Endothelial cell of hepatic sinusoid (primary cell): ENCODE results near the gene POFUT2.

Source experiments
- in situ Hi-C: cut with HindIII; loops from 2 replicates; pipeline ENCODE4 v1.10.0; 2017; ENCODE audit warnings: low sequenced_read_pairs

POFUT2 gene

DNA sequence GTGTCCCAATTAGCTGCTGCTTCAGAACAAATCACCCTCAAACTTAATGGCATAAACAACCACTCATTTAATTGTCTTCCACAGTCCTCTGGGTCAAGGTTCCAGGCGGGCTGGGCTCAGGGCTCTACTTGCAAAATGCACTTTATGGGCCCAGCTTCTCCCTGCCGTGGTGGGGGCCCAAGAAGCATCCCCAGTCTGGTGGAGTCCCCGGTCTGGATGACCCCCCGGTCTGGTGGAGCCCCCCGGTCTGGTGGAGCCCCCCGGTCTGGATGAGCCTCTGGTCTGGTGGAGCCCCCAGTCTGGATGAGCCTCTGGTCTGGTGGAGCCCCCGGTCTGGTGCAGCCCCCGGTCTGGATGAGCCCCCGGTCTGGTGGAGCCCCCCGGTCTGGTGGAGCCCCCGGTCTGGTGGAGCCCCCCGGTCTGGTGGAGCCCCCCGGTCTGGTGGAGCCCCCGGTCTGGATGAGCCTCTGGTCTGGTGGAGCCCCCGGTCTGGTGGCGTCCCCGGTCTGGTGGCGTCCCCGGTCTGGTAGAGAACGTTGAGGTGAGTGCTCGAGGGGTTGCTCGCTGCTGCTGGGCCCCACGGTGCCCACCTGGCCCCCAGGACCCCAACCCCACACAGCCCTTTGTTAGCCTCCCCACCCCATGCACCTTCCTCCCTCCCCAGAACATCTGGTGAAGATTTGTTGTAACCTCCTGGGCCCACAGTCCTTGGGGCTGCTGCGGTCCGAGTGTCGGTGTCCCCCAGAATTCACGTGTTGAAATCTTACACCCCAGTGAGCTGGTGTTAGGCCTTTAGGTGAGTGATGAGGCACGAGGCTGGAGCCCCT is 33.8 kb downstream of the POFUT2 start:
- in situ Hi-C loops = no loop called here

DNA sequence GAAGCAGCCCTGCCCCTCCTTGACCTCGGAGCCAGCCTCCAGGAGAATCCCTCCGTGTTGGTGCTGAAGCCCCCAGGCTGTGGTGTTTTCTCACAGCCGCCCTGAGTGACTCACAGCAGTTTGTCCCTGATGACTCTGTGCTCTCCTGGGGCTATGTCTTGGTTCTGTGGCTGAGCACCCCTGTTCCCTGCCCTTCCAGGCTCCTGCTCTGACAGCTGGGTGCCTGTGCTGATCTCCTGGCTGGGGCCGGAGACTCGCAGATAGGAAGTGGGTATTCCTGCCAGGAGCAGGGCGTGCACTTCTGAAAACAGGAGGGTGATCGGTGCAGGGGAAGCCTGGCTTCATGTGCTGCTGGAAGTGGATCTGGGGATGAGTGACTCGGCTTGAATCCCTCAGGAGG is 34.5 kb downstream of the POFUT2 start:
- in situ Hi-C loops = no loop called here

DNA sequence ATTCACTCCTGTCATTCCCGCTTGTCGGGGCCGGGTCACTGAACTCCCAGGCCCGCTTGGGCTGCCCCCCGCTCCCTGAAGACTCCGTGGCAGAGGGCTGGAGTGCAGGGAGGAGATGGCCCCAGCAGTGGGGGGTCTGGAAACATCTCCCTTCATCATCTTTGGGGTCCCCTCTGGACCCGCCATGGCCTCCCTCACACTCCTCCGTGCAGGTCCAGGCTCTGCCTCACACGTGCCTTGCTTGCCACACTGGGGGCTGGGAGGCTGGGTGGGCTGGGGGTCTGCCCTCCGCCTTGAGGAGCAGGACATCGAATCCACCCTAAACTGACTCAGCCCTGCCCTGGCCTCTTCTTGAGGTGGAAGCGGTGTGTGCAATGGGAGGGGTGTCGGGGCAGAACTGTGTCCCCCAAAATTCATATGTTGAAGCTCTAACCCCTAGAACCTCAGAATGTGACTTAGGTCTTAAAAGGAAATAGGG is 35.2 kb downstream of the POFUT2 start:
- in situ Hi-C loops = no loop called here

GRCh38 chr21:45251635-45252447 is 35.9 kb downstream of the POFUT2 start:
- in situ Hi-C loops = no loop called here

- in situ Hi-C loops = no loop called here
These were observed 36.6 kb downstream of the POFUT2 start for GRCh38 chr21:45250914-45251634.

- in situ Hi-C loops = no loop called here
These were observed 37.4 kb downstream of the POFUT2 start for GRCh38 chr21:45250272-45250671.

DNA sequence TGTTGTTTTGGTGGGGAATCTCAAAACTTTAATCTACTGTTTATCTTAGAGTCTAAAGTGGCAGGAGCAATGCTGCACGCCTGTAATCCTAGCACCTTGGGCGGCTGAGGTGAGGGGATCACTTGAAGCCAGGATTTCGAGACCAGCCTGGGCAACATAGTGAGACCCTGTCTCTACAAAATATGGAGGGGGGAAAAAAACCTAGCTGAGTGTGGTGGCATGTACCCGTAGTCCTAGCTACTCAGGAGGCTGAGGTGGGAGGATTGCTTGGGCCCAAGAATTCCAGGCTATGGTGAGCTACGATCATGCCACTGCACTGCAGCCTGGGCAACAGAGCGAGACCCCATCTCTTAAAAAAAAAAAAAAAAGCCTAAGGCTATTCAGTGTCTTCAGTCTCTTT is 38.1 kb downstream of the POFUT2 start:
- in situ Hi-C loops = no loop called here

GRCh38 chr21:45248893-45249381 is 38.8 kb downstream of the POFUT2 start:
- in situ Hi-C loops = no loop called here

DNA sequence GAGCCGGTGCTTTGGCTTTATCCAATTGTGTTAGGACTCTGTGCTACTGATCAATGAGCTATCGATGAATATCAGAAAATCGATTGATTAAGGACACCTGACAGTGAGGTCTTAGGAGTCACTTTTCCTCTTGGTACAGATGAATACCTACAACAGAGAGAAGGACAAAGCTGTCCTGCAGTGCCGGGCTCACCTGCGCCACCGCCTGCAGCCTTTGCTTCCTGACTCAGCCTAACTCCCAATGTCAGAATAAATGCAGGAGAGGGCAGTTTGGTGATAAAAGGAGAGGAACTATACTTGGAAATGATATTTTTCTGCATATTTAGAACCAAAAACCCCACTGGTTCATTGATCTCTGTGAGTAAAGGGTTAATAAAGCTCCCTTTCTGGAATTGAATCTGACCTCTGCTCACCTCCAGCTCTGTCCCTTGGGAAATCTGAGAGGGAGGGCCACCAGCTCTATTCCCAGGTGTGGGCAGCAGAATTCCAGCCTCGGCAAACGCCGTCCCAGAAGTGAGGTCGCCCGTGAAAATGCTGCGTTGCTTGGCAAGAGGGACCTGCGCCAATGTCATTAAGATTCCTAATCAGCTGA is 39.3 kb downstream of the POFUT2 start:
- in situ Hi-C loops = no loop called here

- in situ Hi-C loops = no loop called here
These were observed 41.0 kb downstream of the POFUT2 start for GRCh38 chr21:45246386-45247320.

DNA sequence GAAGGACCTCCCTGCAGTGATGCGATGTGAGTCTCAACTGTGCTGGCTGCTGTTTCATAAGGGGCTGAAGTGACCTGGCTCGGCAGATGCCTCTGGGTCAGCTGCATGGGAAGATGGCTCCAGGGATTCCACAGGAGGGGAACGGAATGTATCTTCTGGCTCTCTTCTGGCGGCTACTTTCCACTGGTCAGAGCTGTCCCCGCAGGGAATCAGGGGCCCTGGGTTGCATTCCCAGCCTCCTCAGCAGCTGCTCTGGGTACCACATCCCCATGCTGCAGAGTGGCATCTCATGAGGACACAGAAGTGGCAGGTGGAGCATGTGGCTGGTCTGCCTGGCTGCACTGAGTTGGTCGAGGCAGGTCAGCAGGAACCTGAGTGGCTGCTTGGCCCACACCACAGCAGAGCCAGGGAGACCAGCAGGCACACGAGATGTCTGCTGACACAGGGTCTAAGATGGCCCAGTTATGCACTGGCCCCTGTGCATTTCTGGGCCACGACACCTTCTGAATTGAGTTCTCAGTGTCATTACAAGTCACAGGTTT is 42.8 kb downstream of the POFUT2 start:
- in situ Hi-C loops = no loop called here

DNA sequence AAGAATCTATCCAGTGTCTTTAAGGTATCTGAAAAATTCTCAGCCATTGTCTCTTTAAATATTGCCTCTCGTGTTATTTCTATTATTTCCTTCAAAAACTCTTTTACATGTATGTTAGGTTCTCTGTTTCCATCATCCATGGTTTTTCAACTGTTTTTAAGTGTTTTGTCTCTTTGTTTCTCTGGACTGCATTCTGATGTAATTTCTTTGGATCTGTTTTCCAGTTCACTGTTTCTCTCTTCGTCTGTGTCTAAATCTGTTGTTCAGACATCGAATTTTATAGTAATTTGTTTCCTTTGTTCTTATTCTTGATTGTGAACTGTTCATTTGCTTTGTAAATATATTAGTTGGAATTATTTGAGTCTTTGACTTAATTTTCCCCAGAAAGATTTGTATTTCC is 44.1 kb downstream of the POFUT2 start:
- in situ Hi-C loops = no loop called here

DNA sequence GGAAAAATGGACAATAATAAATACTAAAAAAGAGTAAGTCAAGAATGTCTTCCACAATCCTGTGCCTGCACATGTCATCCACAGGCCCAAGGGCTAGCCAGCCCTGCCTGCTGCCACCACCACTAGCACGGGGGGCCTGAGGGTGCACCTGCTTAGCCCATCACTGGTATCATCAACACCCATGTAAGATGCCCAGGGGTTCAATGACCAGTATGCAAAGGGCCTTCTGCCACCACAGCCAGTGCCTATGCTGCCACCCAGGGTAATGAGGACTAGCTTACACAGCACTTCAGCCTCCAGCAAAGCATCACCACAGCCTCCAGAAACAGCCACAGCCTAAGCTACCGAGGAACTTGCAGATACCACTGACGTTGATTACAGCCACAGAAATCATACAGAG is 46.3 kb downstream of the POFUT2 start:
- in situ Hi-C loops = no loop called here

GRCh38 chr21:45237401-45237800 is 50.3 kb downstream of the POFUT2 start:
- in situ Hi-C loops = no loop called here

DNA sequence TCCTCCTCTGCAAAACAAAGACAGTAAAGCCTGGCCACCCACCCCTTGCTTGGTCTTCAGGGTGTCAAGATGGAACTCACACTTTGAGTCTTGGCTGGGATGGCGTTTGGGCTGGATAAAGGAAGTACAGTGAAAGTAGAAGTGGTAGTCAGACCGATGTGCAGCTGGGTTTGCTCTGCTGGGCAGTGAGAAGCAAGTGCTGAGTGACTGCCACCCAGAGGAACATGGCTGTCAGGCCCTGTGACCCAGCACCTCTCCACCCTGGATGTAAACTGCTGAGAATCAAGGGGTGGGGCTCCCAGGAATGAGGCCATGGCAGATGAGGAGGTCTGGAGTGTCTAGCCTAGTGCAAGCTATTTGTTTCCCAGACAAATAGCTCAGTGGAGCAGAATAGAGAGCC is 51.2 kb downstream of the POFUT2 start:
- in situ Hi-C loops = no loop called here

DNA sequence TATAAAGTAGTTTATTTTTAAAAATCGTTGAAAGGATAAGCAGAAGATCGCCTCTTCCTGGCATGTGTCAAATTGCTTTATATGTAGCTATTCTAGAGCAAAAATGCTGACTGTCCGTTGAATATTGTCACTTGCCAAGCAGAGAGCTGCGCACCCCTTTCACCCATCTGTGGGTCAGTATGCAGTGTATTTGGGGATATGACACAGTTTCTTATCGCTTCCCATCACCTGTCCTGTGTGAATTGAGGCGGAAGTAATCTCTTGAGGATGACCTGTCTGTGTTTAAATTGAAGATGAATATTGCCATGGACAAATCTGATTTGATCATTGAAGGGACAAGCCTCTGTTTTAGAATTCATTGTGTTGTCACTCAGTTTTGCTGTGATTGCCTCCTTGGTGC is 52.2 kb downstream of the POFUT2 start:
- in situ Hi-C loops = no loop called here

- in situ Hi-C loops = loop anchor here (5.0 kb wide), 1 partner anchor 37 kb away; no protein-coding TSS in a partner anchor
These were observed 52.7 kb downstream of the POFUT2 start for GRCh38 chr21:45234965-45235364.

GRCh38 chr21:45234127-45234526 is 53.6 kb downstream of the POFUT2 start:
- in situ Hi-C loops = loop anchor here (5.0 kb wide), 1 partner anchor 38 kb away; no protein-coding TSS in a partner anchor

- in situ Hi-C loops = loop anchor here (5.0 kb wide), 1 partner anchor 41 kb away; no protein-coding TSS in a partner anchor
These were observed 56.0 kb downstream of the POFUT2 start for GRCh38 chr21:45231705-45232104.
